LNCaP clone FGC (cell line): ENCODE measurements around the gene MYO5A.
"Not testable (repeated sequence)": the region's sequence is repeated elsewhere in the genome, so short reads cannot be mapped to it uniquely, and the experiment has no call there.

ENCODE experiments used
- DNase-seq: peaks from one replicate; pipeline ENCODE4 v3.0.0-alpha.2; 2011; ENCODE audit warnings: low read depth
- H3K4me3 ChIP-seq: 2 replicates; pipeline ENCODE4 v1.5.1; 2011; ENCODE audit warnings: mild to moderate bottlenecking, low read depth, low read length, control low read depth
- TF ChIP-seq, protein P1 (sequence below): IDR thresholded peaks from 2 replicates; pipeline ENCODE4 v1.5.1; 2012; ENCODE audit warnings: mild to moderate bottlenecking; ENCODE audit not compliant: control insufficient read depth, insufficient read depth; ENCODE audit errors: extremely low read depth

The MYO5A gene

GRCh38 chr15:52492132-52492531 is 36.5 kb downstream of the MYO5A start:
- TF ChIP-seq, protein P1, sequence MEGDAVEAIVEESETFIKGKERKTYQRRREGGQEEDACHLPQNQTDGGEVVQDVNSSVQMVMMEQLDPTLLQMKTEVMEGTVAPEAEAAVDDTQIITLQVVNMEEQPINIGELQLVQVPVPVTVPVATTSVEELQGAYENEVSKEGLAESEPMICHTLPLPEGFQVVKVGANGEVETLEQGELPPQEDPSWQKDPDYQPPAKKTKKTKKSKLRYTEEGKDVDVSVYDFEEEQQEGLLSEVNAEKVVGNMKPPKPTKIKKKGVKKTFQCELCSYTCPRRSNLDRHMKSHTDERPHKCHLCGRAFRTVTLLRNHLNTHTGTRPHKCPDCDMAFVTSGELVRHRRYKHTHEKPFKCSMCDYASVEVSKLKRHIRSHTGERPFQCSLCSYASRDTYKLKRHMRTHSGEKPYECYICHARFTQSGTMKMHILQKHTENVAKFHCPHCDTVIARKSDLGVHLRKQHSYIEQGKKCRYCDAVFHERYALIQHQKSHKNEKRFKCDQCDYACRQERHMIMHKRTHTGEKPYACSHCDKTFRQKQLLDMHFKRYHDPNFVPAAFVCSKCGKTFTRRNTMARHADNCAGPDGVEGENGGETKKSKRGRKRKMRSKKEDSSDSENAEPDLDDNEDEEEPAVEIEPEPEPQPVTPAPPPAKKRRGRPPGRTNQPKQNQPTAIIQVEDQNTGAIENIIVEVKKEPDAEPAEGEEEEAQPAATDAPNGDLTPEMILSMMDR = no peak
- no peak for DNase-seq
- H3K4me3 ChIP-seq = no peak overlapping the region

DNA sequence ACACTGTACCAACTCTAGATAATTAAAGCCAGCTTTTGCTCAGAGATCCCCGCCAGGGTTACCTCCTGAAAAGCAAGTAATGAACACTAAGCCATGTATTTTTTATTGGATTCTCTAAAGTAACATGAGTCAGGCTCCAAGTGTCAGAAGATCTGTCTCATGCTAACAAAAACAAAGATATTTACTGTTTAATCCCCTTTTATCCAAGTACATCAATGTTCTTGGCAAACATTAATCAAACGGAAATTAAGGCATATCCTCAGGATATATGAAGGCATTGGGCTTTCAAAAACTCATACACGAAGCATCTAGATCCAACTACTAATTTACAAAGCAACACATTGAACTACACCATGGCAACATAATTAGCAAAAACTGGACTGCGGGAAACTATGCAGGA is 37.2 kb downstream of the MYO5A start:
- H3K4me3 ChIP-seq = no peak overlapping the region
- TF ChIP-seq, protein P1 = no peak
- DNase-seq = no peak

DNA sequence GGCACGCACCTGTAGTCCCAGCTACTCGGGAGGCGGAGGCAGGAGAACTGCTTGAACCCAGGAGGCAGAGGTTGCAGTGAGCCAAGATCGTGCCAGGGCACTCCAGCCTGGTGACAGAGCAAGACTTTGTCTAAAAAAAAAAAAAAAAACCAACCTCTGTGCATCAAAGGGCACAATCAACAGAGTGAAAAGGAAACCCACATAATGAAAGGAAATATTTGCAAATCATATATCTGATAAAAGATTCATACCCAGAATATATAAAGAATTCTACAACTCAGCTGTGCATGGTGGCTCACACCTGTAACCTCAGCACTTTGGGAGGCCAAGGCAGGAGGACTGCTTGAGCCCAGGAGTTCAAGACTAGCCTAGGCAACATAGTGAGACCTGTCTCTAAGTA is 39.2 kb downstream of the MYO5A start:
- not testable (repeated sequence) for H3K4me3 ChIP-seq, DNase-seq

DNA sequence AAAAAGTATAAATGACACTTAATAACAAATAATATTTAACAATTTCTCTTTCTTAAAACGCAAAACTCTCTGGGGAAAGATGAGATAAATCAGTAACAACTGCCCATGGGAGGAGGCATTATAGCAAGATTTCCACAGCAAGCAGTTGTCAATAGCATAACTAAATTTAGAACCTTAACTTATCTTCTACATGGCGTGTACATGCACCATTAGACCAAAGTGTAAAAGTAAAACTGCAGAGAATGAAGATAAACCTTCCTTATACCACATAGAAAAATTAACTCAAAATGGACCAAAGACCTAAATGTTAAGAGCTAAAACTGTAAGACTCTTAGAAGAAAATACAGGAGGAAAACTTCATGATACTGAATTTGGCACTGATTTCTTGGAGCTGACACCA is 39.9 kb downstream of the MYO5A start:
- TF ChIP-seq, protein P1 = no peak
- no peak overlapping the region for H3K4me3 ChIP-seq
- no peak for DNase-seq

- TF ChIP-seq, protein P1 = no peak
- no peak for DNase-seq
- no peak overlapping the region for H3K4me3 ChIP-seq
Observed at GRCh38 chr15:52486003-52486996, 42.4 kb downstream of the MYO5A start.

GRCh38 chr15:52485290-52485689 is 43.4 kb downstream of the MYO5A start:
- H3K4me3 ChIP-seq = no peak overlapping the region
- TF ChIP-seq, protein P1 = no peak
- DNase-seq = no peak

DNA sequence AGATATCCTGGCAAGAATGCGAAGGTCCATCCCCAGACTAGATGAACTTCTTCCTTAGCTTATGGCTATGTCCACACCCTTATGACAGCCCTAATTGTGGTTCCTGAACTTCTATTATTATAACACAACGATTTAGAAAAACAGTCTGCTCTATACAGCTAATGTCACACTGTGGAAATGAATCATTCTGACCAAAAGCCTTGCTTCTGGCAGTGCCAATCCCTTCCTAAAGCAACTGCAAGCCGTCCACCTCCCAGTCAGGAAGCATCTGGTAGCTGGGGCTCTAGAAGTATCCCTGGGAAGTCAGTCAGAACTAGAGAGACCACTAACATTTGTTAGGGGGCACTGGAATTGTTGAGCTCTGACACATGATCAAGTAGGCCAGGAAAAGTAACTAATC is 45.0 kb downstream of the MYO5A start:
- no peak for DNase-seq
- TF ChIP-seq, protein P1 = no peak
- H3K4me3 ChIP-seq = no peak overlapping the region
